HT-29 (cell line): ENCODE data around the gene CBX6. TPM values are rescaled to one million over a fixed set of nuclear protein-coding genes. Genes with fewer than 3 reads are reported as not detected.
A peak's percentile ranks its signal among the peaks of the same experiment; 100 is the strongest.

Experiments used
- DNase-seq: peaks from one replicate; pipeline ENCODE4 v3.0.0-alpha.2; 2015; ENCODE audit warnings: low spot score
- total RNA-seq: library from RNA; depleted of rRNA; stranded (reverse); fragments of >200 nt; shearing (Covaris generic); gene quantifications from 2 replicates; pipeline ENCODE4 v1.2.3, GENCODE V29; 2014

The CBX6 gene
- total RNA-seq, 1 experiment from 2014 or later: 10.8 TPM

GRCh38 chr22:38873469-38874411, 1.7 kb upstream of the CBX6 start:
- DNase-seq: no peak

GRCh38 chr22:38872831-38873248, 824 bp upstream of the CBX6 start:
- DNase-seq: no peak

DNA sequence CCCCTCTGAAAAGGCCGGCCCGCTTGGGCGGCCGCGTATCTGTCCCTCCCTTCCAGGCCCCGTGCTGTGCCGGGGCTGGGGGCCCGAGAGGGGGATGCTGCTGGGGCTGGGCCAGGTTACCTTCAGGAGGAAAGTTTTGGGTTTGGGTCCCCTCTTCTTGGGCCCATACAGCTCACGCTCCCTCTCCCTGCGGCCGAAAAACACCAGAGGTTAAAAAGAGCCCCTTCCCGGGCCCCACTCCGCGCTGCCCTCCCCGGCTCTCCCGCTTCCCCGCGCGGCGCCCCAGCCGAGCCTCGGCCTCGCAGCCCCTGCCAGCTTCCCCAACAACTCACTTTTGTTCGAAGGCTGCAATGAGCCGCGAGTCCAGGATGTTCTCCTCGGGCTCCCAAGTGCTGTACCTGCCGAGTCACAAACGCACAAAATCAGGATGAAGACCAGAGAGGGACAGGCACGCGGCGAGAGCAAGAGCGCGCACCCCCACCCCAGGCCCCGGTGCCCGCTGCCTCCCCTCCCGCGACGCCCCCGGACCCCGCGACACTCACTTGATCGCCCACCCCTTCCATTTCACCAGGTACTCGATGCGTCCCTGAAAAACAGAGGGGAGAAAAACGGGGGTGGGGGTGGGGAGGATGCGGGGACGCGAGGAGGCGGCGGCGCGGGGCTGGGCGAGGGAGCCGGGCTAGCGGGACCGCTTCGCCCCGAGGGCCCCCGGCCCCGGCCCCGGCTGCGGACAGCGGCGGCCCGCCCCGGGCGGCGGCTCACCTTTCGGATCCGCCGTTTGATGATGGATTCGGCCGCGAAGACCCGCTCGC, 450 bp downstream of the CBX6 start:
- no peak for DNase-seq

- no peak for DNase-seq
These were observed 1.1 kb downstream of the CBX6 start for GRCh38 chr22:38870791-38871359.

DNA sequence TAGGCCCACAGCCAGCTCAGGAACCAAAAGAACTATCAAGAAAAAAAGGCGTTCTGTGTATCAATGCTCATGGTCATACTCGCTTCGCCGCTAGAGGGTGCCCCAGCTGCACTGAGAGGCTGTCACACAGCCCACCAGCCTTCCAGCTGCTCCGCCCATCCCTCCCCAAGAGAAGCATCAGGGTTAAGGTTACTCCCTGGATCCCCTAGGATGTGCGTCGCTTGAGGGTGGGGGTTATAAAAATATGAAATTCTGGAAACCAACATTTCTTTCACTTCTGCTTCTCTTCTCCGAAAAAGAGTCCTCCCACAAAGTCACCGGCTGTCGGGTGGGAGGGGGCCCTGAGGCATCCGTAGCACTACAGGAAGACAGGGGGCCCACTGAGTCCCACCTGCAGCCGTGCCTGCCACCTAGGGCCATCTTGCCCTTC, 1.7 kb downstream of the CBX6 start:
- DNase-seq: peak; percentile 77

GRCh38 chr22:38869663-38870062, 2.4 kb downstream of the CBX6 start:
- DNase-seq: no peak

GRCh38 chr22:38868886-38869381, 3.1 kb downstream of the CBX6 start:
- peak; percentile 68 for DNase-seq

DNA sequence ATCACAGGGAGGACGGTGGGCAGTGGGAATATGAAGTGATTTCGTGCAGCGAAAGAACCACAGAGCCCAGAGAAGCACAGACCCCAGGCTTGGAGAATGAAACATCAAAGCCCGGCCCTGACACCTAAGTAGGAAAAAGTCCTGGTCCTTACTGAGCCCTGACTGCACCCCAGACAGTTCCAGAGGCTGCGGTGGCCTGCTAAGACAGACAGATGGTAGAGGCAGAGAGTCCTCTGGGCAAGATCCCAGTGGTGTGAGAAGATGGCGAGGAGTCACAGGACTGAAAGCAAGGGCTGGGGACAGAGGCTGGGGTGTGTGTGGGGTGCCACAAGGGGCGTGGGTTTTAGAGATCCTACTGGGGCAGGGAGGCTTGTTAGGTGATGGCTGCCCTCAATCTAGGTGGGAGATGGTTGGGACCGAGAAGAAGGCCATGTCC, 3.7 kb downstream of the CBX6 start:
- DNase-seq: no peak

GRCh38 chr22:38867471-38868285, 4.3 kb downstream of the CBX6 start:
- no peak for DNase-seq

GRCh38 chr22:38867124-38867455, 4.9 kb downstream of the CBX6 start:
- DNase-seq: no peak

- no peak for DNase-seq
These were observed 5.5 kb downstream of the CBX6 start for GRCh38 chr22:38866399-38867123.

- DNase-seq: no peak
These were observed 6.0 kb downstream of the CBX6 start for GRCh38 chr22:38866024-38866398.

DNA sequence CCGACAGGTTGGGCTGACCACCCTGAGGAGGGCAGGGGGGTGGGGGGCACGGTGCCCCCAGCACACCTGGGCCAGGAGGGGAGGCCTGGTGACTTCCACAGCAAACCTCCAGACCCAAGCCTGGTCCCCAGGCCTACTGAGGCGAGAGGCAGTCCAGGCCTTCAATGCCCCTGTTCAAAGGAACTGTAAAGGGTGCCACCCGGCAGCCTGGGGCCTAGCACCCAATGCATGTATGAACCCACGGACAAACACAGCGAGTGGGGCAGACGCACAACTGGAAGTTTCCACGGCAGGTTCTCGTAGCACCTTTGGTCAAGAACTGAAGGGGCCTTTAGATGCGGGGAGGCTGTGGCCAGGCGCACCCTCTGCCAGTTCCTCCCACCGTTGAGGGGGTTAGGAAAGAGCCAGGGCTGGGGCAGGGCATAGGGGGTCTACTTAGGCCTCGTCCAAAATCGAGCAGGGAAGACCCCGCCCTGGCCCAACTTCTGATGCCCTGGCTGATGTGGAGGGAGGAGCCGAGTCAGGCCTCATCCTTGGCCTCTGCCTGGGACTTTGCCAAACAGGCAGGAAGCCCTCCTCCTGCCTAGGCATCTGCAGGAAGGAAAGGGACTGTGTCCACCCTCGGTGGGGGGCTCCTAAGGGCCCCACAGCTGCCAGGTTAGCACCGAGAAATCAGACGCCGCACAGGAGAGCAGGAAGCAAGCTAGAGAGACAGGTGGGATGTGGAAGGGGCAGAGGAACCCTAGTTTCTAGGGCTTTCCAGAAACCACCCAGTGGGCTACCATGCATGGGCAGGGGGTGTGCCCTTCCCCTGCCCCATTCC, 6.6 kb downstream of the CBX6 start:
- DNase-seq: no peak

GRCh38 chr22:38864361-38865191, 7.4 kb downstream of the CBX6 start:
- no peak for DNase-seq

DNA sequence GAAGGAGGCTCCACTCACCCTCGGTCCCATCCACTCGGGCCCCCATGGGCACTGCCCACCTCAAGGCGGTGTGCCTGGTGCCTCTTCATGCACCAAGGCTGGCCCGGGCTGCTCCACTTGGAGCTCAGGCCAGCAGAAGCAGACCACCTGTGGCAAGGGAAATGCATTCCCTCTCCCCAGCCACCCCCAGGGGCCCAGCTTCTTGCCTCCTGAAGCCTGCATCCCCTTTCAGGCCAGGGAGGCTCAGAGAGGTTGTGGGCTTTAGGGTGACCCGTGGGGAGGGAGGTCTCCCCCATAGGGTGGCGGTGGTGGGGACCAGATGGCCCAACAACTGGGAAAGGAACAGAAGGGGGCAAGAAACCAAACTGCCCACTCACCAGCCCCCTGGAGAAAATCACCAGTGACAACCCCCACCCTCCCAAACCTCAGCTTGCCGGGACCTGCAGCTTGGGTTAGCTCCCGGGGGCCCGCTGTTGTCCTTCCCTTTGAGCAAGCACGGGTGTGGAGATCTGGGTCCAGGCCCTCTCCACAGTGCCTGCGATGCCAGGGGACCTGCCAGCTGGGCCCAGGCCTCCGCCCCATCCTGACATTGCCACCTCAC, 8.4 kb downstream of the CBX6 start:
- no peak for DNase-seq

GRCh38 chr22:38862375-38863329, 9.4 kb downstream of the CBX6 start:
- DNase-seq: no peak

GRCh38 chr22:38861927-38862326, 10.1 kb downstream of the CBX6 start:
- no peak for DNase-seq
